HG02588 (cell line): Measurements from ENCODE around the gene MTG1.
"Not testable (repeated sequence)": the region's sequence is repeated elsewhere in the genome, so short reads cannot be mapped to it uniquely, and the experiment has no call there.

Experiments
- ATAC-seq: cut with Tn5 transposase; IDR thresholded peaks from one replicate; pipeline ENCODE4 v1.9.1; 2021; ENCODE audit warnings: mild to moderate bottlenecking, moderate library complexity; ENCODE audit not compliant: unreplicated experiment

Gene MTG1

DNA sequence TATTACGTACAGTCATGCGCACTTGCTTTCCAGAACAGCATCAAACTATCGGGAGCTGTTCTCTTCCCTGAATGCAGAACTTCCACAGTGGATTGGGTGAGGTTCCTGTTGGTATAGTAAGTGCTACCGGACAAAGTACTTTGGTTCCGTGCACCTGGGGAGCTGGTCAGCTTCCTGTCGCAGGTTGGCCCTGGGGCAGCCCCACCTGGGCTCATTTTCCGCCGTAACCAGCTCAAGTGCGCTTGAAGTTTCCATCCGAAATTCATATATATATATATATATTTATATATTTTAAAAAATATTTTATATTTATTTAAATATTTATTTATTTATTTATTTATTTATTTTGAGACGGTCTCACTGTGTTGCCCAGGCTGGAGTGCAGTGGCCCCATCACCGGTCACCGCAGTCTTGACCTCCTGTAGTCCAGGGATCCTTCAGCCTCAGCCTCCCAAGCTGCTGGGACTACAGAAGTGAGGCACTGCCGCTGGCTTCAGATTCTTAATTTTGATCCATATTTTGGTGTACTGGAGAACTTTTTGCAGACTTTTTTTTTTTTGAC is 66.3 kb downstream of the MTG1 start:
- ATAC-seq, result no peak

DNA sequence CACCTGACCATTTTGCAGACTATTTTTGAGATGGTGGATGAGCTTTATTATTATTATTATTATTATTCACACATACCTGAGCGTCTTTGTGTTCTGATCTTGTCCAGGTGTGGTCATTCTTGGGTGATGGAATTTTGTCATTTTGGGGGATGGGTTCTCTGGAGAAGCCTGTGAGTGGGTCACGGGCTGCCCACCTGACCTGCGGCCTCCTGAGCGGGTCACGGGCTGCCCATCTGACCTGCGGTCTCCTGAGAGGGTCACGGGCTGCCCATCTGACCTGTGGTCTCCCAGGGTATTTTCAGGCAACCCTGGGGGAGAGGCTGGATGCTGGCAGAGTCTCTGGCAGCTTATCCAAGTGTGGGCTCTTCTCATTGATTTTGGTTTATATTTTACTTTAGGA is 67.1 kb downstream of the MTG1 start:
- ATAC-seq, result no peak

DNA sequence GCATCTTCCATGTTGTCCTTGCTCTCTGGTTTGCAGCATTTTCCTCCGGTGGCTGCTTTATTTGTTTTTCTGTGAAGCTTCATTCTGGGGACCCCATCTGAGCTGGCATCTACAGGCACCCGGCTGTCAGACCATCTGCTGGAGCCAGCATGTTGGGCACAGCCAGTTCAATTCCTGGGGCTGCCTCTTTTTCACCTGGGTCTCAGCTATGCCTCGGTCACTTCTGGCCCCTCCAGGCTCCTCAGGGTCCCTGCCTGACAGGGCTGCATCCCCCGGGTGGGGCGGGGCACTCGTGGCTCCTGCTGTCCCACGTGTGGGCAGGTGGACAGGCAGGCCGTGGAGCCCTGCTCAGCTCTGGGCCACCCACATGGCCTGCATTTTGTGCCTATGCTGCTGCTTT is 67.9 kb downstream of the MTG1 start:
- no peak for ATAC-seq

DNA sequence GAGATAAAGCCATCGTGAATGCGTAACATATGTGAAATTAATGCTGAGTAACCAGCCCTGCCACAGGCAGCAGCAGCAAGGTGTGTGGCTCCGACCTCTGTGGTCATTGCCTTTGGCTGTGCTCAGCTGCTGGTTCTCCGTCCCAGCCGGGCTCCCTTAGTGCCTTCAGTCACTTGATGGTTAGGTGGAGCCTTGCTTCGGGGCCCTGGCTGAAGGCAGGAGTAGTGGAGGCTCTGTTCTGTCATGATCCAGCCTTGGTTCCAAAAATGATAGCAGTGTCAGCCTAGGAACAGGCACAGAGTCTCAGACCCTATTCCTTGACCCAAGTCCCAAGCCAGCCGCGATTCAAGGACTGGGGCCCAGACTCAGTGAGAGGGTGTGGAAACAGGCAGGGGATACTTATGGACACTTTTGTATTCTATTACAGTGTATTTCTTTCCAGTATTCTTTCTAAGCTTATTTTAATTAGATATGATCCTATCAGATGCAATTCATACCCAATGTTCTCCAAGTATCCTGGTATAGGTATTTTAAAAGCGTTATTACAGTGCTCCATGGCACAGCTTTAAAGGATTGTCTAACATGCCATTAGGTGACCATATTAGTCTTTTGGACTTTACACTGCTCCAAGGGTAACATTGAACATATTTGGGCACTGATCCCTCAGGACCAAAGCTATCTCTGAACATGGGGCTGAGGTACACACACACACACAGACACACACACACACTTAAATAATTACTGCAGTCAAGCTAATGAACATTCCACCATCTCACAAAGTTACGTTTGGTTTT is 68.8 kb downstream of the MTG1 start:
- ATAC-seq, result no peak

DNA sequence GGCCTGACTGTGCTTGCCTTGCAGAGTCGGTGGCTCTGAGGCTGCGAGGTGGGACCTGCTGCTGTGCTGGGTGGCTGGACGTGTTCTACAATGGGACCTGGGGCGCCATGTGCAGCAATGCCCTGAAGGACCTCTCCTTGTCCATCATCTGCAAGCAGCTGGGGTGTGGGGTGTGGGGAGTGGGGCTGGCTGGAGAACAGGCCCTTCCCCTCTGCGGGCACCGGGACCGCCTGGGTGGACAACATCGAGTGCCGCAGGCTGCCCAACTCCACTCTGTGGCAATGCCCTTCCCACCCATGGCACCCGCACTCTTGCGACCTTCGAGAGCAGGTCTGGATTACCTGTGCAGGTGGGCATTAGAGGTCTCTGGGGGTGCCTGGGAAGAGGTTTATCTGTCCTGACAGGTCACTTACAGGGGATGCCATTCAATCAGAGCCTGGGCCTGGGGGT is 70.7 kb downstream of the MTG1 start:
- no peak for ATAC-seq

DNA sequence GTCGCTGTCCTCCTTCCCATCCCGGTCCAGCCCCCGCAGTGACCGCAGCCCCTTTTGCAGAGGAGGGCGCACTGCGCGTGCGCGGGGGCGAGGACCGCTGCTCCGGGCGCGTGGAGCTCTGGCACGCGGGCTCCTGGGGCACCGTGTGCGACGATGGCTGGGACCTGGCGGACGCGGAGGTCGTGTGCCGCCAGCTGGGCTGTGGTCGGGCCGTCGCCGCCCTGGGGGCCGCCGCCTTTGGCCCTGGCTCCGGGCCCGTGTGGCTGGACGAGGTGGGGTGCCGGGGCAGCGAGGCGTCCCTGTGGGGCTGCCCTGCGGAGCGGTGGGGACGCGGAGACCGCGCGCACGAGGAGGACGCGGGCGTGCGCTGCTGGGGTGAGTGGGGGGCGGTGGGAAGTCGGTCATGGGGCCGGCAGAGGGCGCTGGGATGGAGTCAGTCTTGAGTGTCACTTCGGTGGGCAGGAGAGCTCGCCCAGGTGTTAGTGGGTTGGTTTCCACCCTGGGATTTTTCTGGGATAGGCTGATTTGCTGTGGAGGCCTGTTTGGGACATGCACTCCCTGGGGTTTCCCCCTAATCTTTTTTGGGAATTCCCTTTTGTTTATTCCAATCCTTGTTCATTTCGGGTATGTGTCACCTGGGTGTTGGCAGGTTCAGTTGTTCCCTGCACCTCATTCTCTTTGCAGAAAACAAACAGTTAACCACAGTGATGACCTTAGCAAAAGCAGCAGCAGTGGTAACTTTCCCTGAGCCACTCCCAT is 71.4 kb downstream of the MTG1 start:
- ATAC-seq, result no peak

DNA sequence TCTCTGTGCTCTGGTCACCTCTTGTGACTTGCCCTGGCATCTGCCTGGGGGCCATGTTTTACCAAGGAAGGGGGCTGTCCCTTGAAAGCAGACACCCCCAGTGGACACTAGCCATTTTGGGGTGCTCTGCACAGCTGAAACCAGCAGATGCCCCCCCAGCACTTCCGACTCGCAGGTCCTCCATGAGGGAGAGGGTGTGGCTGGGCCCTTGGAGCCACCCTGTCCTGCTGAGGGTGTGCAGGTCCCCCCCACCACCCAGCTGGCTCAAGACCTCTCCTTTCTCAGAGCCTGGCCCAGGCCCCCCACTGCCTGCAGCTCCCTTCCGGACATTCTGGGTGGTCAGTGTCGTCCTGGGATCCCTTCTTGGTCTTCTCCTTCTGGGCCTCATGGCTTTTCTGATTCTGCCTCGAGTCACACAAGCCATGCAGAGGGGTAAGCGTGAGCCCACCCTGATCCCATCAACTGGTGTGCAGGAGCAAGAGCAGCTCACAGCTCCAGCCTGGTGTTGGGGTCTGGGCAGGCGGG is 72.1 kb downstream of the MTG1 start:
- ATAC-seq, result no peak

DNA sequence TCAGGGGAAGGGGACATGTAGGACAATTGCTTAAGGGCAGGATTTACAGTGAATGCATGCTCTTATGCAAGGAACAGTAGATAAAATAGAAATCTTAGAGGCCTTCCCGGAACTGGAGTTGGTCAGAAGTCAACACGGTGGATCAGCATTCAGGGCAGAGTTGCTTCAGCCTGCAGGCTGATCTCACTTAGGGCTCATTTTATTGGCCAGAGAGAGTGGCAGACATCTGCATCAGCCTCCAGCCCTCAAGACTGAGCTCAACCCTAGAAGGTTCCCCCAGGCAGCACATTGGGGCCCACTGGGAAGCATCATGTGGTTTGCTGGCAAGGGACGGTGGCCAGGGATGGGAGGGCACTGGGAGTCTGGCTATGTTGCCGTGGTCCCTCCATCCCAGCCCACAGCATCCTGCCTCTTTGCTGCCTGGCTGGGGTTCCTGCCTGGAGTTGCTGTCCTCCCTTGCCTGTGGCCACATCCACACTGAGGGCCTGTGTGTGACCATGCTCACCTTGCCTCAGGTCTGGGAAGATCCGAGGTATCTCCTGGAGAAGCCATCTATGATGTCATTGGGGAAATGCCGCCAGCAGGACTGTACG is 72.8 kb downstream of the MTG1 start:
- ATAC-seq, result no peak

DNA sequence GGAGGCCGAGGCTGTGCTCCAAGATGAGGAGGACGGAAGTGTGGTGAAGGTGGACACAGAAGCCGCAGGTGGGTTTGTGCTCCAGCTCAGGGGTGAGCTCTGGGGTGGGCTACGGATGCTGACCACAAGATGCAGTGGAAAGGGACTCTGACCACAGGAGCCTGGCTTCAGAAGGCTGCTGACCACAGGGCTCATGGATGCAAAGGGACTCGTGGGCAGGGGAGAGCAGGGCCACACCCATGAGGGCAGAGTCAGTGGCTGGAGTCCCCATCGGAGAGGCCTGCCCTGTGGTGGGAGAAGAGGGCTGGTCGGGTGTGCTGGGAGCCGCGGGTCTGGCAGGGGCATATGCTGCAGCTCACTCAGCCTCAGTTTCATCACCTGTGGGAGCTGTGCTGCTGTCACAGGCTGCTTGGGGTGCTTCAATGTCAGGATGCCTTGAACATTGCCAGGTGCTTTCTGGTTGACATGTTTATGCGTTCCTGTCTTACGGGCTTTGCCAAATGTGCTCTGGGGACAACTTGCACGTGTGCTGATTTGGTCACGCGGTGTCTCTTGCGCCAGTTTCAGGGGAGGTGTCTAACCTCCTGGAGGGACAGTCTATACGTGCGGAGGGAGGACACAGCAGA is 73.4 kb downstream of the MTG1 start:
- ATAC-seq, result no peak

DNA sequence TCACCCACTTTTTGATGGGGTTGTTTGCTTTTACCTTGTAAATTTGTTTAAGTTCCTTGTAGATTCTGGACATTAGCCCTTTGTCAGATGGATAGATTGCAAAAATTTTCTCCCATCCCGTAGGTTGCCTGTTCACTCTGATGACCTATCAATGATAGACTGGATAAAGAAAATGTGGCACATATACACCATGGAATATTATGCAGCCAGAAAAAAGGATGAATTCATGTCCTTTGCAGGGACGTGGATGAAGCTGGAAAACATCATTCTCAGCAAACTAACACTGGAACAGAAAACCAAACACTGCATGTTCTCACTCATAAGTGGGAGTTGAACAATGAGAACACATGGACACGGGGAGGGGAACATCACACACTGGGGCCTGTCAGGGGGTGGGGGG is 75.2 kb downstream of the MTG1 start:
- ATAC-seq, result not testable (repeated sequence)

DNA sequence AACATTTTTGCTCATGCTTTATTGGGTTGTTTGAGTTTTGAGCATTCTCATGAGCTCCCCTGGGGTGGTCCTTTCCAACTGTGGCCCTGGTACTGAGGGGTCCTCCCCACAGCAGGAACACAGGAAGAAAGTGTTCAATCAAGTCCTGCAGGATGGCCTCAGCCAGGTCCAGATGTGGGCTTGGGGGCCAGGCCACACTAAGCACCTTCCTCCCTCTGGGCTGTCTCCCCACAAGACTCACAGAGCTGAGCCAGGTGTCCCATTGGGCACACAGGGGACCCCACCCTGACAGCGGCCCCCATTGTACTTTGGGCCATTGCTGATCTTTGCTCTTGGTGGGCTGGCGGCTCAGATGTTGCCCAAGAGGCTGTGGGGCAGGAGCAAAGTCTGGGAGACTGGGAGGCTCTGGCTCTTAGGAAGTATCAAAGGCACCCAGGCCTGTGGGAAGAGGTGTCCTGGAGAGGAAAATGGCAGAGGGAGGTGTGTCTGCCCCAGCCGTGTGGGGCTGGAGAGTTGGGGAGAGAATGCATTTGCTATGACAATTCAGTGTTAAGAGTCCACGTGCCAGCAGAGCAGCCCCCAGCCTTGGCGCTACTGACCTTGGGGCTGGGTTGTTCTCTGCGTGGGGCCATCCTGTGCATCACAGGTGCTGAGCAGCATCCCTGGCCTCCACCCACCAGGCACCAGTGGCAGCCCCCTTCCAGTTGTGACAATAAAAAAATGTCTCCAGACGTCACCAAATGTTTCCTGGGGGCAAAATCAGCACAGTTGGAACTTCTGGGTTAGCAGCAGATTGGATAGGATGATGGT is 77.5 kb downstream of the MTG1 start:
- no peak for ATAC-seq
